ENCODE data around the gene RIPOR1.

The RIPOR1 gene

DNA sequence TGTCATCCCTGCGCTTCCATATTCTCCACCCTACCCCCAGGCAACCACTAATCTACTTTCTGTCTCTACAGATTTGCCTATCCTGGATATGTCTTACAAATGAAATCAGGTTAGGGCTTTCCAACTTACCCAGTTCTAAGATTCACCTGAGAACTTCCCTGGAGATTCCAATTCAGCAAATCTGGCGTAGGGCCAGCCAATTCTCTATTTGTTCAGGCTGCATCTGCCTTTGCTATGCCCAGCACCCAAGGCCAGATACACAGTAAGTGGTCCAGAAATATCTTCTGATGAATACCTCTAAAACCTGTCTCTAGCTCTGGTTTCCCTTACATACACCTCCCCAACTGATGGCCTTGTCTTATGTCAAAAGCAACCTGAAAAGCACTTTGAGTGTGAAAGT is 23.3 kb downstream of the RIPOR1 start:
- no peak overlapping the region for H3K4me3 ChIP-seq (ENCODE audit: low read length)
- no peak for DNase-seq (ENCODE audit: low read depth)
- TF ChIP-seq, protein P1, sequence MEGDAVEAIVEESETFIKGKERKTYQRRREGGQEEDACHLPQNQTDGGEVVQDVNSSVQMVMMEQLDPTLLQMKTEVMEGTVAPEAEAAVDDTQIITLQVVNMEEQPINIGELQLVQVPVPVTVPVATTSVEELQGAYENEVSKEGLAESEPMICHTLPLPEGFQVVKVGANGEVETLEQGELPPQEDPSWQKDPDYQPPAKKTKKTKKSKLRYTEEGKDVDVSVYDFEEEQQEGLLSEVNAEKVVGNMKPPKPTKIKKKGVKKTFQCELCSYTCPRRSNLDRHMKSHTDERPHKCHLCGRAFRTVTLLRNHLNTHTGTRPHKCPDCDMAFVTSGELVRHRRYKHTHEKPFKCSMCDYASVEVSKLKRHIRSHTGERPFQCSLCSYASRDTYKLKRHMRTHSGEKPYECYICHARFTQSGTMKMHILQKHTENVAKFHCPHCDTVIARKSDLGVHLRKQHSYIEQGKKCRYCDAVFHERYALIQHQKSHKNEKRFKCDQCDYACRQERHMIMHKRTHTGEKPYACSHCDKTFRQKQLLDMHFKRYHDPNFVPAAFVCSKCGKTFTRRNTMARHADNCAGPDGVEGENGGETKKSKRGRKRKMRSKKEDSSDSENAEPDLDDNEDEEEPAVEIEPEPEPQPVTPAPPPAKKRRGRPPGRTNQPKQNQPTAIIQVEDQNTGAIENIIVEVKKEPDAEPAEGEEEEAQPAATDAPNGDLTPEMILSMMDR (conservative IDR thresholded peaks at IDR 0.05; ENCODE audit: low read length): no peak

DNA sequence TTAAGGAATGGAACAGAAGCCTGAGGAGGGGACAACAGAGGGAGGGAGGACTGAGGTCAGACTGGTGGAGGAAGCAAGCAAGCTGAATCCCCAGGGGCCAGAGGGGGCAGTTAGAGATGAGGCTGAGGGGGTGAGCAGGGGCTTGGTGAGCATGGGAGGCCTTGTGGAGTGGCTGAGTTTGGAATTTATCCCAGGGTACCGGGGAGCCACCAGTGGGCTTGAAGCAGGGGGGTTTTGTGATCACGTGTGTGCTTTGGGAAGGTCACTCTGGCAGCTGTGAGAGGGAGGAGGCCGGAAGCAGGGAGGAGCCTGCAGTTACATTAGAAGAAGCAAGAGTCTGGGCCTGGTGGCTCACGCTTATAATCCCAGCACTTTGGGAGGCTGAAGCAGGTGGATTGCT is 23.8 kb downstream of the RIPOR1 start:
- DNase-seq (ENCODE audit: low read depth): no peak
- TF ChIP-seq, protein P1 (conservative IDR thresholded peaks at IDR 0.05; ENCODE audit: low read length): no peak
- no peak overlapping the region for H3K4me3 ChIP-seq (ENCODE audit: low read length)

DNA sequence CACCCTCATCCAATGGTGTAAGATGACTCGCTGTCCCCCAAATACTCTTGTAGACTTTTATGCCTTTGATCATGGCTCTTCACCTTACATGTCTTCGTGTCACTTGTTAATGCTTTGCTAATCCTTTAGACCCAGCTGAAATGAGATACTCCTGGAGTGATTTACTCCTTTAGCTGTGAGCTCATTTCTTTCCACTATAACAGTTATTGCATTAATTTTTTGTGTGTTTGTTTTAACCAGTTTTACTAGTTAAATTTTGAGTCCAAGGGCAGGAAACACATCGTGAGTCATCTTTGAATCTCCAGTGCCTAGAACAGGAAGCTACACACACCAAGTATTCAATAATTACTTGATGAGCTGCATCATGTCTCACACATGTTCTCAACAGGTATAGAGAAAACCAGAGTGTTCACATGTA is 27.2 kb downstream of the RIPOR1 start:
- TF ChIP-seq, protein P1 (conservative IDR thresholded peaks at IDR 0.05; ENCODE audit: low read length): no peak

DNA sequence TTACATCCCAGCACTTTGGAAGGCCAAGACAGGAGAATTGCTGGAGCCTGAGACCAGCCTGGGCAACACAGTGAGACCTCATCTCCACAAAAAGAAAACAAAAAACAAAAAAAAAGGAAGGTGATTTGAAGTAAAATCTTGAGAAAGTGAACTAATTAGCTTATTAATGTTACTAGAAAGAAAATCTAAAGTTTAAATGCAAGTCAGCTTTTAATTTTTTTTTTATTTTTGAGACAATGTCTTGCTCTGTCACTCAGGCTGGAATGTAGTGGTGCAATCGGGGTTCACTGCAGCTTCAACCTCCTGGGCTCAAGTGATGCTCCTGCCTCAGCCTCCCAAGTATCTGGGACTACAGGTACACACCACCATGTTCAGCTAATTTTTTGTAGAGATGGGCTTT is 30.2 kb downstream of the RIPOR1 start:
- no peak for DNase-seq (ENCODE audit: low read depth)
- H3K4me3 ChIP-seq (ENCODE audit: low read length): no peak overlapping the region
- TF ChIP-seq, protein P1 (conservative IDR thresholded peaks at IDR 0.05; ENCODE audit: low read length): no peak

More for the DNA sequence above, 27.2 kb downstream of the RIPOR1 start:
- no peak overlapping the region for H3K4me3 ChIP-seq (ENCODE audit: low read length)
- DNase-seq (ENCODE audit: low read depth): peak; percentile 51

DNA sequence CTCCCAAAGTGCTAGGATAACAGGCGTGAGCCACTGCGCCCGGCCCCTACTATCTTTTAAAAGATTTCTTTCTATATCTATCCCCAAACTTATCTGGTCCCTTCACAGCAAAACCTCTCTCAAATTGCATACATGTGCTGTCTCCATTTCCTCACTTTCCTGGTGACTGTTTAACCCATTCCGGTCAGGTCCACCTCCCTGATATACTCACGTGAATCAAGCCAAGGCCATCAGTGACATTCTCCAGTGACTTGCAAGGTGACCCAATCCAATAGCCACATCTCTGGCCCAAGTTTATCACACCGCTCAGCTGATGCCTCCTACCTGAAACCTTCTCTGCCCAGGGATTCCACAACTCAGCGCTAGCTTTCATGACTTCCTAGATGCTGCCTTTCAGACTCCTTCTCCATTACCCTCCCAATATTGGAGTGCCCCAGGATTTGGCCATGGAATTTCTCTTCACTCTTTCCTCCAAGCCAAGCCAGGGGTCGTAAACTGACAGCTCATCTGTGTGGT is 32.3 kb downstream of the RIPOR1 start:
- peak overlapping the region; percentile 75; the same call in 1 of the 2 replicates for H3K4me3 ChIP-seq (ENCODE audit: low read length)
- DNase-seq (ENCODE audit: low read depth): no peak
- TF ChIP-seq, protein P1 (conservative IDR thresholded peaks at IDR 0.05; ENCODE audit: low read length): no peak

DNA sequence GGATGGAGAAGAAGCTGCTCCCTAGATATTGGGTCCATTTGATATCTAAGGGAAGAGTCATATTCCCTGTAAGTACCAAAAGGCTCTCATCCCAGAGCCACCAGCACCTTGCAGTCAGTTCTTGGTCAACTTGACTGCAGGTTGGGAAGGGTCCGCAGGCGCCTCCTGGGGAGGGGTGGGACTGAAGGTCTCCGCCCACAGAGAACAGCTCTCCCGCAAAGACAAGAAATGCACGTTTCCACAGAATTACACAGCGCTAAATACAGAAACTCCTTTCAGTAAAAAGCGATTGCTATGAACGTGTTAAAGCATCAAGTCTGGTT is 32.8 kb downstream of the RIPOR1 start:
- H3K4me3 ChIP-seq (ENCODE audit: low read length): peak overlapping the region; percentile 75
- DNase-seq (ENCODE audit: low read depth): no peak
- TF ChIP-seq, protein P1 (conservative IDR thresholded peaks at IDR 0.05; ENCODE audit: low read length): no peak

DNA sequence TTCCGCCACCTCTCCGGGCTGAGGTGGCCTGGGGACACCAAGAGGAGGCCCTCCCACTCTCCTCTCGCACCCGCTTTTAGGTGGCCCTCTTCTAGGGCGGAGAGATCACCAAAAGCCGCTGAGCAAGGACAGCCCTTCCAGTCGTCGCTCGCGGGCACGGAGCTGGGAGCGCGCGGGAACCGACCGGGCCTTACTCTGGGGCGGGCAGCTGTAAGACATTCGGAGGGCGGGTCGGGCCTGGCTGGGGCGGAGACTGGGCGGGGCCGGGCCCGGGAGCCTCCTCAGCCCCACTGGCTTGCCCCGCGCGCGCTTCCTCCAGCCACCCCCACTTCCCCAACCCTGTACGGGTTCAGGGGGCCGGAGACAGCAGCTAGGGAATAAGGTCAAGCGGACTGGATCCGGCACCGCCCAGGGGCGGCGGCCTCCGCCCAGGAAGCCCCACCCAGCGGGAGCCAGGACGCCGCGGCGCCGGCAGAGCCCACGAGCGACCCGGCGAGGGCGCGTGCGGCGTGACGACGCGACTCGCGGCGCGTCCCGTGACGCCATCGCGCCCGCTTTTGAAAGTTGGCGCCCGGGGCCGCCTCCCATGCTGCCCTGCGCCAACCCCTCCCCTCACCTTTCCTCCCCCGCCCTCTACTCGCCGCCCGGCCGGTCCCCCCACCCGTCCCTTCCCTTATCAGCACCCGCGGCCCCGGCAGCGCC is 33.3 kb downstream of the RIPOR1 start:
- TF ChIP-seq, protein P1 (conservative IDR thresholded peaks at IDR 0.05; ENCODE audit: low read length): no peak
- H3K4me3 ChIP-seq (ENCODE audit: low read length): peak overlapping the region; percentile 75
- peak; percentile 97 for DNase-seq (ENCODE audit: low read depth)
